Lower leg skin (tissue), 4 donors: ENCODE measurements around the gene NTNG1. TPM values are rescaled to one million over a fixed set of nuclear protein-coding genes. Genes with fewer than 3 reads are reported as not detected.

Source experiments
- DNase-seq, 2 donors: peaks; one replicate each; pipeline ENCODE4 v3.0.0-alpha.2; 2019; ENCODE audit warnings: low spot score in 2 of 2
- H3K4me3 ChIP-seq: fragments of 200-600 bp; sonication (generic); 2 replicates; pipeline ENCODE4 v1.5.1; 2017; ENCODE audit warnings: mild to moderate bottlenecking, low read depth; ENCODE audit not compliant: poor library complexity, severe bottlenecking
- CTCF ChIP-seq, 3 donors: fragments of 450-650 bp; IDR thresholded peaks; one replicate each; pipeline ENCODE4 v1.5.1; 2016; ENCODE audit warnings: antibody characterized with exemption in 3 of 3, mild to moderate bottlenecking in 3 of 3, moderate library complexity in 2 of 3
- POLR2A ChIP-seq, 2 donors: fragments of 450-650 bp; IDR thresholded peaks; one replicate each; pipeline ENCODE4 v1.6.1; 2016 to 2017; ENCODE audit warnings: antibody characterized with exemption in 2 of 2, mild to moderate bottlenecking in 1 of 2, moderate library complexity in 1 of 2
- WGBS, 2 donors: methylation state at CpG; one replicate each; pipeline ENCODE4 v1.1.5; 2018; 5-methylcytosine and 5-hydroxymethylcytosine counted together
- intact Hi-C: fragments of 100-400 bp; cut with DNase I; formaldehyde crosslinking; loops from one replicate; pipeline ENCODE4 v1.15.0; 2023; ENCODE audit warnings: low total_unique reads
- total RNA-seq, 4 donors: library from RNA; depleted of rRNA; stranded (reverse); fragments of >200 nt; gene quantifications; one replicate each; pipeline ENCODE4 v1.1.0, GENCODE V29; 2016

NTNG1 gene
- total RNA-seq, 4 donors from 2014 or later = 2.6 to 8.1 (median 3.4) TPM

- peak; percentile 20 to 84 for DNase-seq
- intact Hi-C loops = no loop called here
- no peak overlapping the region for H3K4me3 ChIP-seq
- 36 to 46% methylated on average over 4 of the region's 4 CpGs for WGBS, 2 donors
- no peak for TF ChIP-seq POLR2A (IDR thresholded peaks at IDR 0.05)
- no peak for TF ChIP-seq CTCF (IDR thresholded peaks at IDR 0.05)
These were observed 136.2 kb downstream of the NTNG1 start for GRCh38 chr1:107277022-107277421.

- TF ChIP-seq POLR2A (IDR thresholded peaks at IDR 0.05) (no peak), CTCF (IDR thresholded peaks at IDR 0.05) (no peak)
- no peak overlapping the region for H3K4me3 ChIP-seq
- DNase-seq = no peak
- intact Hi-C loops = no loop called here
- 93 to 95% methylated on average over 4 of the region's 4 CpGs for WGBS, 2 donors
These were observed 145.3 kb downstream of the NTNG1 start for GRCh38 chr1:107286125-107286524.

DNA sequence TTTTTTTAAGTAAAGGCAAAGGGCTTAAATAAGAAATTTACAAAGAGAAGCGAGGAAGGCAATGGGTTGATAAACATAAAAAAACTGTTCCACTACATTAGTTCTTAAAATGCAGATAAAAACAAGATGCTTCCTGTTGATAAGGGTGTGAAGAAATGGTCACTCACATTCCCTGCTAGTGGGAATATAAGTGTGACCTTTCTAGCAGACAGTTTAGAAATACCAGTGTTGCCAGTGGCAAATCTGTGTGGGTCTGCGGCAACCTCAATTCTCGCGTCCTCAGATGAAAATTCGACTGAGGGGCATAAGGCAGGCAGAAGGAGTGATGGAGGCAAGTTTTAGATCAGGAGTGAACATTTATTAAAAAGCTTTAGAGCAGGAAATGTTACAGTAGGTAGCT, 151.1 kb downstream of the NTNG1 start:
- DNase-seq = no peak
- intact Hi-C loops = no loop called here
- 85 to 88% methylated on average over 5 of the region's 5 CpGs for WGBS, 2 donors
- no peak overlapping the region for H3K4me3 ChIP-seq
- TF ChIP-seq CTCF (IDR thresholded peaks at IDR 0.05) (no peak), POLR2A (IDR thresholded peaks at IDR 0.05) (no peak)

- DNase-seq = no peak
- TF ChIP-seq POLR2A (IDR thresholded peaks at IDR 0.05) = no peak
- no peak for TF ChIP-seq CTCF (IDR thresholded peaks at IDR 0.05)
- H3K4me3 ChIP-seq = no peak overlapping the region
- 84 to 85% methylated on average over 6 of the region's 6 CpGs for WGBS, 2 donors
- intact Hi-C loops = no loop called here
These were observed 153.2 kb downstream of the NTNG1 start for GRCh38 chr1:107293901-107294613.

DNA sequence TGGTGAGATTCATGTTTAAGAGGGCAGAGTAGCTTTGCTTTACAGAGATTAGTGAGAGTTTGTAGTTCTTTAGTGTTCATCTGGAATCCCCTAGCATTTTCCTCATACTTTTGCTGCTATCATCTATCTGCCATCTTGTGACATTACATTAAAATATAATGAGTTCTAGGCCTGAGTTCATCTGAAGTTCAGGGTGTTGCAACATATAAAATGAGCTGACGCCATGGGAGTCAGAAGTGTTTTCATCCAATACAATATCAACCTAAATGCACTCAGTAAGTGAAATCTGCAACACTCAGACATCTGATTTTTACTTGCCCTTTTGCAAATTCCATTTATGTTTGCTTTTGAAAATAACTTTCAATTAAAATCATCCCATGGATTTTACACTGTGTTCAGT, 153.8 kb downstream of the NTNG1 start:
- no peak for DNase-seq
- H3K4me3 ChIP-seq = no peak overlapping the region
- TF ChIP-seq POLR2A (IDR thresholded peaks at IDR 0.05) (no peak), CTCF (IDR thresholded peaks at IDR 0.05) (no peak)
- WGBS, 2 donors = 89 to 97% methylated on average over 1 of the region's 1 CpG
- intact Hi-C loops = no loop called here

DNA sequence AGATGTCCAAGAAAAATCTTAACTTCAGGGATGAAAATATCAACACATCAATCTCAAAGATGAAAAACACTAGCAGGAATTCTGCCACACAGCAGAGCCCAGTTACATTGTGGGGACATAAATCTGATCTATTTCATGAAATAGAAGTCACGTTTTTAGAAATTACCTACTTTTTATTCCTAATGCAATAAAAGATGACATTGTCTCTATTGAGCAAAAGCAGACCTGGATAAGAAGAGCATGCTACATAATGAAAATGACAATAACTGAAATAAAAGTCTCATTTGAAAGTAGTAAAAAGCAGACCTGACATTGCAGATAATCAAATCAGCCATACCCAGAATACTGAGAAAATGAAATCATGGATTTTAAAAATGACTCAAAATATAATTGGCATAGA, 156.8 kb downstream of the NTNG1 start:
- intact Hi-C loops = no loop called here
- no peak overlapping the region for H3K4me3 ChIP-seq
- 68 to 72% methylated on average over 1 of the region's 1 CpG for WGBS, 2 donors
- TF ChIP-seq CTCF (IDR thresholded peaks at IDR 0.05) (no peak), POLR2A (IDR thresholded peaks at IDR 0.05) (no peak)
- DNase-seq = no peak
